Cardiac septum (tissue), 1 donor: Measurements from ENCODE around the gene MRPL40. TPM values are rescaled to one million over a fixed set of nuclear protein-coding genes. Genes with fewer than 3 reads are reported as not detected.

ENCODE experiments used
- DNase-seq: peaks from one replicate; pipeline ENCODE4 v3.0.0-alpha.2; 2020; ENCODE audit warnings: low spot score
- intact Hi-C: fragments of 100-400 bp; cut with DNase I; formaldehyde crosslinking; loops from one replicate; pipeline ENCODE4 v1.14.0; 2022
- total RNA-seq: library from RNA; stranded (reverse); fragmentation: NEBNext Ultra II Directional; extraction: Animal tissue kit (Norgen Biotek cat#: 25700); gene quantifications from one replicate; pipeline ENCODE4 v1.2.1, GENCODE V29; 2021
- donor health status: DM: no; HTN: no; CAD: no.

Gene MRPL40
- total RNA-seq, 1 donor from 2014 or later = 44.1 TPM

- no peak for DNase-seq
- intact Hi-C loops = loop anchor here (10.0 kb wide), 1 partner anchor 249 kb away; no protein-coding TSS in a partner anchor
Measured at GRCh38 chr22:19473578-19473977, 41.2 kb downstream of the MRPL40 start.

GRCh38 chr22:19476023-19476422, 43.7 kb downstream of the MRPL40 start:
- DNase-seq = no peak
- intact Hi-C loops = loop anchor here (10.0 kb wide), 1 partner anchor 251 kb away; no protein-coding TSS in a partner anchor

GRCh38 chr22:19477321-19478044, 45.1 kb downstream of the MRPL40 start:
- DNase-seq = no peak
- intact Hi-C loops = loop anchor here (2.0 to 10.0 kb wide), 2 partner anchors 45 to 253 kb away; partner anchors contain the start of gene MRPL40

GRCh38 chr22:19478045-19478900, 45.9 kb downstream of the MRPL40 start:
- no peak for DNase-seq
- intact Hi-C loops = loop anchor here (2.0 to 10.0 kb wide), 2 partner anchors 45 to 253 kb away; partner anchors contain the start of gene MRPL40

GRCh38 chr22:19478901-19479354, 46.6 kb downstream of the MRPL40 start, which contains the start of gene UFD1:
TSS of gene UFD1 (minus strand) at chr22:19479193. CDS start at chr22:19479085, 108 bp downstream.
- intact Hi-C loops = loop anchor here (1.0 to 10.0 kb wide), 3 partner anchors 46 to 335 kb away; partner anchors contain the start of genes ESS2 and MRPL40
- peak; percentile 92 for DNase-seq

- intact Hi-C loops = loop anchor here (1.0 to 10.0 kb wide), 3 partner anchors 47 to 335 kb away; partner anchors contain the start of genes ESS2 and MRPL40
- DNase-seq = peak; percentile 98
Measured at GRCh38 chr22:19479355-19480172, 47.2 kb downstream of the MRPL40 start, which contains the start of gene CDC45. TSS of gene CDC45 (plus strand) at chr22:19479920. CDS start at chr22:19479969, 49 bp downstream.

GRCh38 chr22:19480173-19480568, 47.8 kb downstream of the MRPL40 start:
- intact Hi-C loops = no loop called here
- no peak for DNase-seq

GRCh38 chr22:19480789-19481188, 48.4 kb downstream of the MRPL40 start:
- intact Hi-C loops = no loop called here
- DNase-seq = no peak

GRCh38 chr22:19482297-19482696, 50.0 kb downstream of the MRPL40 start:
- DNase-seq = no peak
- intact Hi-C loops = no loop called here

- intact Hi-C loops = no loop called here
- no peak for DNase-seq
Measured at GRCh38 chr22:19483481-19484244, 51.3 kb downstream of the MRPL40 start.

Other genes with a start within 250 kb of the MRPL40 start
- gene CLTCL1, start 140.8 kb upstream of the MRPL40 start, total RNA-seq = 18.0 TPM
- gene HIRA, start 812 bp upstream of the MRPL40 start, total RNA-seq = 15.0 TPM
- 48.7 TPM for gene C22orf39, start 15.2 kb downstream of the MRPL40 start, total RNA-seq
- 36.2 TPM for gene UFD1, start 46.6 kb downstream of the MRPL40 start, total RNA-seq
- gene CDC45, start 47.4 kb downstream of the MRPL40 start, total RNA-seq = not detected
- 9.3 TPM for gene CLDN5, start 91.9 kb downstream of the MRPL40 start, total RNA-seq